Ascending aorta (tissue), 2 donors: ENCODE data around the gene ALG14. TPM values are rescaled to one million over a fixed set of nuclear protein-coding genes. Genes with fewer than 3 reads are reported as not detected.

Experiments used
- DNase-seq, 2 donors: peaks; one replicate each; pipeline ENCODE4 v3.0.0-alpha.2; 2019; ENCODE audit warnings: low spot score in 2 of 2
- H3K27ac ChIP-seq, 2 donors: fragments of 200-600 bp; sonication (generic); one replicate each; pipeline ENCODE4 v1.5.1; 2016 to 2017; ENCODE audit warnings: mild to moderate bottlenecking in 1 of 2
- H3K27me3 ChIP-seq: fragments of 200-600 bp; sonication (generic); one replicate; pipeline ENCODE4 v1.5.1; 2017
- H3K36me3 ChIP-seq, 2 donors: fragments of 200-600 bp; sonication (generic); one replicate each; pipeline ENCODE4 v1.5.1; 2016
- H3K4me1 ChIP-seq, 2 donors: fragments of 200-600 bp; sonication (generic); one replicate each; pipeline ENCODE4 v1.5.1; 2016 to 2017; ENCODE audit warnings: mild to moderate bottlenecking in 1 of 2
- H3K4me3 ChIP-seq, 2 donors: fragments of 200-600 bp; sonication (generic); one replicate each; pipeline ENCODE4 v1.5.1; 2016 to 2017; ENCODE audit warnings: mild to moderate bottlenecking in 1 of 2
- H3K9me3 ChIP-seq, 2 donors: fragments of 200-600 bp; sonication (generic); one replicate each; pipeline ENCODE4 v1.5.1; 2016
- intact Hi-C: fragments of 100-400 bp; cut with DNase I; formaldehyde crosslinking; loops from one replicate; pipeline ENCODE4 v1.15.1; 2023
- total RNA-seq: library from RNA; depleted of rRNA; stranded (reverse); fragments of >200 nt; gene quantifications from one replicate; pipeline ENCODE4 v1.1.0, GENCODE V29; 2016
- TF ChIP-seq, protein P1 (sequence below), 3 experiments: fragments of 200-600 bp in 2 of 3; fragments of 450-650 bp in 1 of 3; sonication (generic) in 2 of 3; IDR thresholded peaks; one replicate each; pipeline ENCODE4 v1.5.1; 2016 to 2019; ENCODE audit warnings: antibody characterized with exemption in 3 of 3, mild to moderate bottlenecking in 1 of 3, moderate library complexity in 1 of 3

Gene ALG14
- total RNA-seq, 1 donor from 2014 or later, result not detected

DNA sequence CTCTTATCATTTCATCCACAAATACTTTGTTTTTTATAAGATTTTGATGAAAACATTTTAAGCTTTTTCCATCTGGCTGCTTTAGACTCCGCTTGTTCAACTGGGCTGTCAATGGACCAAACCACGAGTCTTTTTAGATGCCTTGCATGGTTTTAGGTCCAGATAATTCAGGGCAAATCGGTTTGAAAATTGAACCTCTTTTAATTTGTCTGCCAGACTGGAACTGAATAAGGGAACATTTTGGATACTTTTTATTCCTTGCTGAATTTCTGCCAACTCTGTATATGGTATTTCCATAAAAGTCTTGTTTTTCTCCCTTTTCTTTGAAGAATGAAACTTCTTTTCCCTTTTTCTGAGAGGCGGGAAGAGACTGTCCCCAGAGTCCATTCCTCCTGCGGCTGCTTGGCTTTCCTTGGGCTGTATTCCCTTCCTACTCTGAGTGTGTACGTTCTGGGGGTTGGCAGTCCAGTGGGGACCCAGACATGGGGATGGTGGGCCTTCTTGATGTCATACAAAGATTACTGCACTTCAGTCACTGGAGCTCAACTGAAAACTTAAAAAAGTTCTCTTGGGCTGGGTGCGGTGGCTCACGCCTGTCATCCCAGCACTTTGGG lies 99.3 kb downstream of the ALG14 start:
- H3K4me3 ChIP-seq, result peak overlapping the region in 1 of 2 donors; percentile 13

DNA sequence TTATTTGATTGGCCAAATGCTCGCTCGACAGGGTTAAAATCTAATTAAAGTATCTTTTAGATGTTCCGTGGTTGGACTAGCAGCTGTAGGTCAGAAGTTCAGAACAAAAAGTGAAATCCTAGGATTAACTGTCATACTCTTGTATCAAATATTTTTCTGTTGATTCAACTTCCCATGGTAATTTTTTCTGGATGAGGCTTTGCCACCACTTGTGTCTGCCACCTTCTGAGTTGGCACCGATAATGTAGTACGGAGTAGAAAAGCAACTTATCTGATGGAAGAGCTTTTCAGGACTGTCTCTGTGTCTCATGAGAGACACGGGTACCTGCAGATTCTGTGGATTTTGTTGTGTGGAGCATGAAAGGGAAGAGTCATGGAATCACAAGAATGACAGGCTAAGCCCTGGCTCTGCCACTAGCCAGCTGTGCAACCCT lies 101.2 kb downstream of the ALG14 start:
- H3K4me3 ChIP-seq, result no peak overlapping the region
- H3K4me1 ChIP-seq, result peaks cover 6 to 17% of the 10 kb centered on the region in 2 donors
- DNase-seq, result no peak
- TF ChIP-seq, protein P1, sequence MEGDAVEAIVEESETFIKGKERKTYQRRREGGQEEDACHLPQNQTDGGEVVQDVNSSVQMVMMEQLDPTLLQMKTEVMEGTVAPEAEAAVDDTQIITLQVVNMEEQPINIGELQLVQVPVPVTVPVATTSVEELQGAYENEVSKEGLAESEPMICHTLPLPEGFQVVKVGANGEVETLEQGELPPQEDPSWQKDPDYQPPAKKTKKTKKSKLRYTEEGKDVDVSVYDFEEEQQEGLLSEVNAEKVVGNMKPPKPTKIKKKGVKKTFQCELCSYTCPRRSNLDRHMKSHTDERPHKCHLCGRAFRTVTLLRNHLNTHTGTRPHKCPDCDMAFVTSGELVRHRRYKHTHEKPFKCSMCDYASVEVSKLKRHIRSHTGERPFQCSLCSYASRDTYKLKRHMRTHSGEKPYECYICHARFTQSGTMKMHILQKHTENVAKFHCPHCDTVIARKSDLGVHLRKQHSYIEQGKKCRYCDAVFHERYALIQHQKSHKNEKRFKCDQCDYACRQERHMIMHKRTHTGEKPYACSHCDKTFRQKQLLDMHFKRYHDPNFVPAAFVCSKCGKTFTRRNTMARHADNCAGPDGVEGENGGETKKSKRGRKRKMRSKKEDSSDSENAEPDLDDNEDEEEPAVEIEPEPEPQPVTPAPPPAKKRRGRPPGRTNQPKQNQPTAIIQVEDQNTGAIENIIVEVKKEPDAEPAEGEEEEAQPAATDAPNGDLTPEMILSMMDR (IDR thresholded peaks at IDR 0.05), result no peak
- no peaks in the 10 kb centered on the region for H3K9me3 ChIP-seq
- no peaks in the 10 kb centered on the region for H3K36me3 ChIP-seq
- intact Hi-C loops, result loop anchor here (2.0 to 5.0 kb wide), 3 partner anchors 45 to 109 kb away; partner anchors contain the start of gene CNN3
- H3K27ac ChIP-seq, result peak overlapping the region; percentile 51 to 61
- H3K27me3 ChIP-seq, result no peaks in the 10 kb centered on the region

More for the DNA sequence above, 99.3 kb downstream of the ALG14 start:
- TF ChIP-seq, protein P1 (IDR thresholded peaks at IDR 0.05), result no peak
- DNase-seq, result no peak
- intact Hi-C loops, result loop anchor here (5.0 kb wide), 2 partner anchors 49 to 111 kb away; no protein-coding TSS in a partner anchor
- Histone ChIP-seq H3K9me3 (no peaks in the 10 kb centered on the region), H3K27ac (peak overlapping the region; percentile 61 to 65), H3K27me3 (no peaks in the 10 kb centered on the region), H3K36me3 (no peaks in the 10 kb centered on the region), H3K4me1 (peaks cover 6 to 17% of the 10 kb centered on the region in 2 donors)

DNA sequence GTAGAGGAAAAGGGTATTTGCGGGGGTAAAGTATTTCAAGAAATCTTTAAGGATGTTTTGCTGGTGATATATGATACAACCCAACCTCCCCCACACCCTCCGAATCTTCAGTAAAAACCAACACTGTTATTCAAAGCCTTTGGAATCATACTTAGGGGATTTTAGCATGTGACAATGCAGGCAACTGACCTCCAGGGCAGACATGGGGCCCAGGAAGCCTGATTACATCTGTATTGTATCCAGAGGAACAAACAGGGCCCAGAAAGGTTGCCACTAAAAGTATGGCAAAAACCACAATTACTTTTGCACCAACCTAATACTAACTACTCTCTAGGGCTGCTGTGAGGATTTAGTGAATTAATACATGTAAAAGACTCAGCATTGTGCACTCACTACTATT lies 102.0 kb downstream of the ALG14 start:
- H3K27ac ChIP-seq, result peak overlapping the region in 1 of 2 donors; percentile 51
- H3K4me3 ChIP-seq, result no peak overlapping the region
- no peak for DNase-seq
- peaks cover 6 to 17% of the 10 kb centered on the region in 2 donors for H3K4me1 ChIP-seq
- intact Hi-C loops, result loop anchor here (2.0 to 5.0 kb wide), 3 partner anchors 44 to 108 kb away; partner anchors contain the start of gene CNN3
- TF ChIP-seq, protein P1 (IDR thresholded peaks at IDR 0.05), result no peak
- no peaks in the 10 kb centered on the region for H3K9me3 ChIP-seq
- H3K27me3 ChIP-seq, result no peaks in the 10 kb centered on the region
- no peaks in the 10 kb centered on the region for H3K36me3 ChIP-seq

DNA sequence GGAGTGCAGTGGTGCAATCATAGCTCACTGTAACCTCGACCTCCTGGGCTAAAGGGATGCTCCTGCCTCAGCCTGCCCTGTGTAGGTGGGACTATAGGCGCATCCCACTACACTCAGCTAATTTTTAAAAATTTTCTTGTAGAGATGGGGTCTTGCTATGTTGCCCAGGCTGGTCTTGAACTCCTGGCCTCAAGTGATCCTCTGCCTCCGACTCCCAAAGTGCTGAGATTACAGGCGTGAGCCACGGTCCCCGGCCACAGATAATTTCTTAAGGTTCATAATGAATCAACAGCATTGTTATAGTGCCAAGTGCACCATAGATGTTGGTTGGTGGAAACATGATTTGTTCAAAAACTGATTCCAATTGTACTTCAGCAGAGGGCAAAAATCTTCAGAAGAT lies 103.6 kb downstream of the ALG14 start:
- H3K36me3 ChIP-seq, result no peaks in the 10 kb centered on the region
- intact Hi-C loops, result no loop called here
- TF ChIP-seq, protein P1 (IDR thresholded peaks at IDR 0.05), result no peak

DNA sequence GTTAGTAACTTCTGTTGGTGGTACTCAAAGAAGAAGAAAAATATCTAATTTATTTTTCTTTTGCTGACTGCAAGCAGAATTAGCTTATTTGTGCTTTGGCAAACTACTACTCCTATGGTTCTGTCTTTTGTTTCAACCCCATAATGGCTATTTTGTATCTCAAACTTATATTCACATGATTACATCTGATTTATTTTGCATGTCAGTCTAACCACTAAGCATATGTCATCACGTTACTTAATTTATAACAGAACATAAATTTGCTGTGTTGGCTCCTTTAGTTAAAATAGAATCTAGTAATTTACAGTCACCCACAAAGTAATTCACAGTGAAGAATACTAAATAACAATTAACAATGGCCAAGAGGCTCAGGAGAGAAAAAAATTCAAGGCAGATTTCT lies 106.7 kb downstream of the ALG14 start:
- Histone ChIP-seq H3K27me3 (no peaks in the 10 kb centered on the region), H3K27ac (no peak overlapping the region), H3K4me1 (peaks cover 0 to 11% of the 10 kb centered on the region in 2 donors), H3K4me3 (no peak overlapping the region), H3K9me3 (no peaks in the 10 kb centered on the region), H3K36me3 (no peaks in the 10 kb centered on the region)
- no peak for DNase-seq
- intact Hi-C loops, result no loop called here
- TF ChIP-seq, protein P1 (IDR thresholded peaks at IDR 0.05), result no peak

More for the DNA sequence above, 103.6 kb downstream of the ALG14 start:
- DNase-seq, result no peak
- no peaks in the 10 kb centered on the region for H3K9me3 ChIP-seq
- no peaks in the 10 kb centered on the region for H3K27me3 ChIP-seq
- H3K27ac ChIP-seq, result no peak overlapping the region
- no peak overlapping the region for H3K4me3 ChIP-seq
- peaks cover 6 to 17% of the 10 kb centered on the region in 2 donors for H3K4me1 ChIP-seq
